Thoracic aorta (tissue), 2 donors: ENCODE data around the gene SLC30A1. TPM values are rescaled to one million over a fixed set of nuclear protein-coding genes. Genes with fewer than 3 reads are reported as not detected.

Source experiments
- ATAC-seq: fragments of 150-250 bp; one replicate; pipeline ENCODE4 v1.8.0; 2017; ENCODE audit warnings: low read depth; ENCODE audit not compliant: insufficient number of reproducible peaks, low FRiP score
- DNase-seq: peaks from one replicate; pipeline ENCODE4 v3.0.0-alpha.2; 2020; ENCODE audit warnings: low spot score
- H3K27ac ChIP-seq, 2 donors: fragments of 200-600 bp; sonication (generic); 1 replicate in 1 of 2; 2 replicates in 1 of 2; pipeline ENCODE4 v1.5.1; 2016; ENCODE audit warnings: mild to moderate bottlenecking in 2 of 2, moderate library complexity in 2 of 2
- H3K27me3 ChIP-seq: fragments of 200-600 bp; sonication (generic); replicated peaks from 2 replicates; pipeline ENCODE4 v1.6.0; 2016; ENCODE audit warnings: mild to moderate bottlenecking; ENCODE audit not compliant: insufficient read depth
- H3K36me3 ChIP-seq: fragments of 200-600 bp; sonication (generic); one replicate; pipeline ENCODE4 v1.5.1; 2016
- H3K4me1 ChIP-seq, 2 donors: fragments of 200-600 bp; sonication (generic); 1 replicate in 1 of 2; 2 replicates in 1 of 2; pipeline versions ENCODE4 v1.5.1 to v1.6.0; 2016; ENCODE audit warnings: low read depth in 2 of 2, mild to moderate bottlenecking in 1 of 2; ENCODE audit not compliant: control insufficient read depth in 1 of 2
- H3K4me3 ChIP-seq: fragments of 200-600 bp; sonication (generic); 2 replicates; pipeline ENCODE4 v1.5.1; 2016; ENCODE audit warnings: mild to moderate bottlenecking
- H3K9me3 ChIP-seq: fragments of 200-600 bp; sonication (generic); 2 replicates; pipeline ENCODE4 v1.5.1; 2016
- total RNA-seq, 2 donors: library from RNA; depleted of rRNA; stranded (reverse); fragments of >200 nt; gene quantifications; one replicate each; pipeline versions ENCODE4 v1.1.0 to v1.2.3, GENCODE V29; 2016
- TF ChIP-seq, protein P1 (sequence below): fragments of 200-600 bp; sonication (generic); IDR thresholded peaks from one replicate; pipeline ENCODE4 v1.5.1; 2019; ENCODE audit warnings: antibody characterized with exemption

The SLC30A1 gene
- total RNA-seq, 2 donors from 2014 or later: 8.8 to 23.9 TPM

DNA sequence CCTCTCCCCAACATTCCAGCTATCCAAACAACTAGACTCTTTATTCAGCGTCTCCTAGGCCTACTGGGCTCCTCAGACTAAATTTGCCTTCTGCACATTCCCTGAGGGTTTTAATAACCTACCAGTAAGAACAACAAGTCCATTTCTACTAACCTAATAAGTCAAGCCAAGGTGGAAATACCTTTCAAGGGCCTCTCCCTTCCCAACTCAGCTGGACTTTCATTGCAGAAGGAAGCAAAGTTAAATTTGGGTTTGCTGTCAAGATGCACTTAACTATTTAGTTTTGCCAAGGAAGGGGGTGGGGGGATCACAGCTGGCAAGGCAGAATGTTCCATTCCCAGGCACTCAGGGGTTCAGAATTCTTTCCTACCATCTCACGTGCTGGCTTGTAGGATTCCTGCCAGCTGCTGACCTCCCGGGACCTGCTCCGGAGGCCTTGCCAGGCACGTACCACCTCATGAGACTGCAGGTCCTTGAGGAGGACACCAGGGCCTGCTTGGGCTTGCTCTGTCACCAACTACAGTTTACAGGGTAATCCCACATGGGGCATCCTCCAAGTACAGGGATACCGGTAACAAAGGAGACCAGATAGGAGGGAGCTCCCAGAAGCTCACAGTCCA is 29.8 kb downstream of the SLC30A1 start:
- Histone ChIP-seq H3K9me3 (no peaks in the 10 kb centered on the region), H3K27ac (peak overlapping the region; percentile 79), H3K4me3 (no peak overlapping the region), H3K4me1 (peaks cover 16 to 37% of the 10 kb centered on the region in 2 donors), H3K36me3 (no peaks in the 10 kb centered on the region), H3K27me3 (no peaks in the 10 kb centered on the region)
- TF ChIP-seq, protein P1, sequence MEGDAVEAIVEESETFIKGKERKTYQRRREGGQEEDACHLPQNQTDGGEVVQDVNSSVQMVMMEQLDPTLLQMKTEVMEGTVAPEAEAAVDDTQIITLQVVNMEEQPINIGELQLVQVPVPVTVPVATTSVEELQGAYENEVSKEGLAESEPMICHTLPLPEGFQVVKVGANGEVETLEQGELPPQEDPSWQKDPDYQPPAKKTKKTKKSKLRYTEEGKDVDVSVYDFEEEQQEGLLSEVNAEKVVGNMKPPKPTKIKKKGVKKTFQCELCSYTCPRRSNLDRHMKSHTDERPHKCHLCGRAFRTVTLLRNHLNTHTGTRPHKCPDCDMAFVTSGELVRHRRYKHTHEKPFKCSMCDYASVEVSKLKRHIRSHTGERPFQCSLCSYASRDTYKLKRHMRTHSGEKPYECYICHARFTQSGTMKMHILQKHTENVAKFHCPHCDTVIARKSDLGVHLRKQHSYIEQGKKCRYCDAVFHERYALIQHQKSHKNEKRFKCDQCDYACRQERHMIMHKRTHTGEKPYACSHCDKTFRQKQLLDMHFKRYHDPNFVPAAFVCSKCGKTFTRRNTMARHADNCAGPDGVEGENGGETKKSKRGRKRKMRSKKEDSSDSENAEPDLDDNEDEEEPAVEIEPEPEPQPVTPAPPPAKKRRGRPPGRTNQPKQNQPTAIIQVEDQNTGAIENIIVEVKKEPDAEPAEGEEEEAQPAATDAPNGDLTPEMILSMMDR: no peak
- ATAC-seq: peak; percentile 37
- no peak for DNase-seq

GRCh38 chr1:211548321-211549091 is 30.5 kb downstream of the SLC30A1 start:
- no peaks in the 10 kb centered on the region for H3K27me3 ChIP-seq
- peak overlapping the region; percentile 79 for H3K27ac ChIP-seq
- no peaks in the 10 kb centered on the region for H3K9me3 ChIP-seq
- H3K4me1 ChIP-seq: peaks cover 16 to 37% of the 10 kb centered on the region in 2 donors
- no peak overlapping the region for H3K4me3 ChIP-seq
- TF ChIP-seq, protein P1: no peak
- ATAC-seq (no peak), DNase-seq (no peak)
- no peaks in the 10 kb centered on the region for H3K36me3 ChIP-seq

DNA sequence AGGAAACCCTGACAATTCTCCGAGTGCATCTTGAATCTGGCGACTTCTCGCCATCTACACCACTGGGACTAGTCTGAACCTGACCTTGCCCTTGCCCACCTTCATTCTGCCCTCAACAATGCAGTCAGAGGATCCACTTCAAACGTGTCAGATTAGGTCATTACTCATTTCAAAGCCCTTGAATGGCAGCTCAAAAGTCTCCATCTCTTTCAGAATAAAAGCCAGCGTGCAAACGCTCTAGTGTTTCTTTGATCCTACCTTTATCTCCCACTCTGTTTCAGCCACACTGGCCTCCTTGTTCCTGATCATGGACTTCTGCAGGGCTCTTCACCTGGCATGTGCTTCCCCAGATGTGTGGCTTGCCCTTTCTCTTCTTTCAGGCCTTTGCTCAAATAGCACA is 31.3 kb downstream of the SLC30A1 start:
- no peak for DNase-seq
- no peak overlapping the region for H3K4me3 ChIP-seq
- ATAC-seq: no peak

DNA sequence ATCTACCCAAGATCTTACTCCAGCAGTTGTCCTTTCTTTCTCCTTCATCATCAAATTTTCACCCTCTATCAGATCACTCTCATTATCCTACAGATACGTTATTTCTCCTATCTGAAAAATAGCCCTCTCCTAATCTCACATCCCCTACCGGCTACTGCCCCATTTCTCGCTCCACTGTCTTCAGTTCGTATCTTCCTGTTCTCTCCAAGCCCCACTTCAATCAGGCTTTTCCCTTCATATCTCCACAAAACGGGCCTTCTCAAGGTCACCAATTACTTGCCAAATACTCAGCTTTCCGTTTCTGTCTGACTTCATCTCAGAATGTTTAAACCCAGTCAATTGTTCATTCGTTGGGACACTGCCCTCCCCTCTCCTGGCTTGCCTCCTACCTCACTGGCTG is 32.4 kb downstream of the SLC30A1 start:
- TF ChIP-seq, protein P1: no peak
- no peak for DNase-seq
- H3K36me3 ChIP-seq: no peaks in the 10 kb centered on the region
- H3K4me3 ChIP-seq: no peak overlapping the region
- no peaks in the 10 kb centered on the region for H3K9me3 ChIP-seq
- no peaks in the 10 kb centered on the region for H3K27me3 ChIP-seq
- H3K27ac ChIP-seq: no peak overlapping the region
- ATAC-seq: no peak
- peaks cover 16 to 38% of the 10 kb centered on the region in 2 donors for H3K4me1 ChIP-seq

More for the DNA sequence above, 31.3 kb downstream of the SLC30A1 start:
- Histone ChIP-seq H3K27me3 (no peaks in the 10 kb centered on the region), H3K4me1 (peaks cover 16 to 37% of the 10 kb centered on the region in 2 donors), H3K36me3 (no peaks in the 10 kb centered on the region), H3K9me3 (no peaks in the 10 kb centered on the region), H3K27ac (no peak overlapping the region)
- TF ChIP-seq, protein P1: no peak

DNA sequence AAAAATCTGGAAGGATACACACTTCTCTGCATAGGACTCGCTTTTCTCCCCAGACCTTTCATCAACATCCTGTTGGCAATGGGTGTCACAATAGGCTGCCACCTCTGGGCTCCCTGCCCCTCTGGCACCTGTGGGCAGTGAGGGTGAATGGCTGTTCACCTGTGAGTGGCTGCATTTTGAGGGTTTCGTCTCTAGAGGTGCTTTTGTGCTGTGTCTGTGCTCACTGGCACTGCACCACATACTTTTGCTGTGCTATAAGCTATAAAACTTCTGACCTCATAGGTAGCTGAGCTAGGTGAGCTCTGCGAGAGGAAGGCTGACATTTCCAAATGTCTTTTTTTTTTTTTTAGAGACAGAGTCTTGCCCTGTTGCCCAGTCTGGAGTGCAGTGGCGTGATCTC is 35.9 kb downstream of the SLC30A1 start:
- Histone ChIP-seq H3K4me1 (peaks cover 0 to 15% of the 10 kb centered on the region in 2 donors), H3K36me3 (no peaks in the 10 kb centered on the region), H3K4me3 (no peak overlapping the region), H3K27ac (no peak overlapping the region), H3K9me3 (no peaks in the 10 kb centered on the region), H3K27me3 (no peaks in the 10 kb centered on the region)
- no peak for DNase-seq
- no peak for ATAC-seq
- TF ChIP-seq, protein P1: no peak
